Right lobe of liver (tissue), 4 donors: ENCODE results near the gene CACNA2D3.

Experiments
- CTCF ChIP-seq, 4 donors: fragments of 200-600 bp in 3 of 4; fragments of 450-650 bp in 1 of 4; IDR thresholded peaks; one replicate each; pipeline versions ENCODE4 v1.5.1 to v1.8.0; 2016 to 2022; ENCODE audit warnings: antibody characterized with exemption in 4 of 4, mild to moderate bottlenecking in 2 of 4
- POLR2A ChIP-seq: fragments of 450-650 bp; IDR thresholded peaks from one replicate; pipeline ENCODE4 v1.6.1; 2017; ENCODE audit warnings: antibody characterized with exemption, mild to moderate bottlenecking
- donor health status: DM: no; HTN: no; CAD: no.
- donor health status: DM: no; HTN: no; CAD: no.
- donor health status: DM: no; HTN: yes; CAD: no.

DNA sequence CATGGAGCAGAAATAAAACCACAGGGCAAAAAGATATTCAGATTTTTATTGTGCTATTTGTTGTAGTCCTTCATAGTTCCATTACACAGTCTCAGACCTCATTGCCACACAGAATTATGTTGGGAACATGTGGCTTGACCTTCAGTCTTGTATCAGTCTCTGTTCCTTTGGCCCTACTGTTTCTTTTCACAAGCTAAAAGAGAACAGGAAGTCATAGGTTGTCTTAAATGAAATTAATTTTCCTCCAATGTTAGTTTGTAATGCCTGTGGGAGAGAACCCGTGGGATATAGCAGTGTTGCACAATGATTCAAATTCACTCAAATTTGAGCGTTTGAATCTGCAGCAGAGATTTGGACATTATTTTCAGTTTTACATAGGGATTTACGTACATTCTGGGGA is 445.6 kb downstream of the CACNA2D3 start:
- TF ChIP-seq CTCF (IDR thresholded peaks at IDR 0.05): no peak
- TF ChIP-seq POLR2A: no peak
